GM18517 (cell line): Measurements from ENCODE around the gene GPR35.

Source experiments
- ATAC-seq: cut with Tn5 transposase; IDR thresholded peaks from one replicate; pipeline ENCODE4 v1.9.1; 2021; ENCODE audit warnings: mild to moderate bottlenecking, moderate library complexity; ENCODE audit not compliant: unreplicated experiment

Gene GPR35

DNA sequence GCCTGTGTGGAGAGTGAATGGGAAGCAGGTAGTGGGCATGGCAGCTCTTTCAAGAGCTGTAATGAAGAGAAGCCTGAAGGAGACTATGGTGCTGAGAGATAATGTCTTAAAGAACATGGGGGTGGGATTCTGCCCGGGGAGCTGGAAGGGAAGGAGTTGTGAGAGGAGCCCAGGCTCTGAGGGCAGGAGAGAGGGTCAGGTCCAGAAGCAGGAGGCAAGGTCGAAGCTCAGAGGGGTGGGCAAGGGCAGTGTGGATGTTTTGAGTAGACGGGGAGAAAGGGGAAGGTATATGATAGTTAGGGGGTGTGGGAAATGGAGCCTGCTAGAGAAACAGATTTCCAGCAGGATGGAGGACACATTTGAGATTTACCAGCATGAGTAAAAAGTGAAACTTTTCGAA, 36.6 kb upstream of the GPR35 start:
- no peak for ATAC-seq

DNA sequence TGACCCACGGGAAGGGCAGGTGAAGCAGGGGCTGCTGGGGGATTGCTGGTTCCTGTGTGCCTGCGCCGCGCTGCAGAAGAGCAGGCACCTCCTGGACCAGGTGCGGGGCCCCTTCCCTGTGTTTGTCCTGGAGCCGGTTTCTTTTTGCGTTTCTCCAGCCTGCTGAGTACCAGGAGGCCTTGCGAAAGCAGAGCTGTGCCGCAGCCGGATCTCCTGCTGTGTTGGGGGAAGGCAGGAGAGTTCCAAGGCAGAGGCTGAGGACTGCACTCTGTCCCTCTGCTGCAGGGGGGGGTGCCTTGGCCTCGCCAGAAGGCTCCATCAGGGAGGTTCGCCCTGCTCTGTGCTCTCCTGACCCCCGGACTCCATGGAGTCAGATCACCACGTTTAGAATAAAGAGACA, 35.9 kb upstream of the GPR35 start:
- ATAC-seq = no peak

DNA sequence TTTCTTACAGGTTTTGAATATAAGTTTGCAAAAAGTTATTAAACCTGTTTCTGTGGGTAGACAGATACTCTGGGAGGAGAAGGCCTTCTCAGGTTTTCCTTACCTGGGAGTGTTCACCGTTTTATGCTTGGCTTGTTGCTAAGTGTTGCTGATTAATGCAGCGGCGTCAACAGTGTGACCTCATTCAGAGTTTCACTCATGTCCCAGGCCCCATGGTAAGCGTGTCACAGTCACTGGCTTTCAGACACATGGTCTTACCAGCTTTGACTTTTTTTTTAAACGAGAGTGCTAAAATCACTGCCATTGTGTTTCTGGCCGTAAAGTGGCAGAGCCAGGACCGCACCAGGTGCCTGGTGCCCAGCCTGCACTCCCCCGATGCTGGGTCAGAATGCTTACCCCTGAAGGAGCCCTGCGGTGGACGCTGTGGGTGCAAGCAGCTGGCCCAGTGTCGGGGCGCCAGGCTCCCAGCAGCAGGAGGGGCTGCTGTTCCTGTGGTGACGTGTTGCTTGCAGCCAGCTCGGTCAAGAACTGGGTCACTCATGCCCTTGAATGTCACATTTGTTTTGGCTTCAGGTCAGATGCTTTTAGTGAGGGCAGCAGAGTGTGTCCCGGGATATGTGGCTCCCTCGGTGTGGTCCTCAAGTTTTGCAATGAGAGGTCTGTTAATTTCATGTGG, 35.3 kb upstream of the GPR35 start:
- no peak for ATAC-seq

DNA sequence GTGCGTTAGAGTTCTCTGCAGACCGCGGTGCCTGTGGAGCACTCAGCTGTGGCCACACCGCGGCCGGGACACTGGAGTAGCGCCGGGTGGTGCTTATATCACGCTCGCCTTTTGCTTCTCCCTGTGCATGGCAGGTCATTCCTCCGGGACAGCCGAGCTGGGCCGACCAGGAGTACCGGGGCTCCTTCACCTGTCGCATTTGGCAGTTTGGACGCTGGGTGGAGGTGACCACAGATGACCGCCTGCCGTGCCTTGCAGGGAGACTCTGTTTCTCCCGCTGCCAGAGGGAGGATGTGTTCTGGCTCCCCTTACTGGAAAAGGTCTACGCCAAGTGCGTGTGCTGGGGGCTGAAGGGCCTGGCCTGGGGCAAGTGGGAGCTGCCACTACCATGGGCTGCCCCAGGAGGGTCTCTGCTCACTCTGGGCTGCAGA, 34.6 kb upstream of the GPR35 start:
- ATAC-seq = no peak

DNA sequence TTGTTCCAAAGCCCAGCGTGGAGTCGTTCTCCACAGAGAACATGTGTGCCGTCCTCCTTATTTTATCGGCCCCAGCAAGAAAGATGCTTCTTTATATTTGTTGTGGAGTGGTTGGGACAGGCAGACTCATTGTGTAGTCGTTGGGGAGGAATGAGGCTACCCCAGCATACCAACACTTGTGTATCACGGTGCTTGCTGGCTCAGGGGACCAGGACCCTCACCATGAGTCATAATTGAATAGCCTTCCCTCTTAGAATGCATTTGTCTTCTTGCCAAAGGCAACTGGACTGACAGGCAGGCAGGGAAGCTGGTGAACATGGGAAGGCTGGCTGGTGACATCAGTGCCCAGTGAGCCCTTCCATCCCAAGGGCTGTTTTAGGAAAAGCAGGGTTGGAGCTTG, 34.1 kb upstream of the GPR35 start:
- ATAC-seq = no peak

DNA sequence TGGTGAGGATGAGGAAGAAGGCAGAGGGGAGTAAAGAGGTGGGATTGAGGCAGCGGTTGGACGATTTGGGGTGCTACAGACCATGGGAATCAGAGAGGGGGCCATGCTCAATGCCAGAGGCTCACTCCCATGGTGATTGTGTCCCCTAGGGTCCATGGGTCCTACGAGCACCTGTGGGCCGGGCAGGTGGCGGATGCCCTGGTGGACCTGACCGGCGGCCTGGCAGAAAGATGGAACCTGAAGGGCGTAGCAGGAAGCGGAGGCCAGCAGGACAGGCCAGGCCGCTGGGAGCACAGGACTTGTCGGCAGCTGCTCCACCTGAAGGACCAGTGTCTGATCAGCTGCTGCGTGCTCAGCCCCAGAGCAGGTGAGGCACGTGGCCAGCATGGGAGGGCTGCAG, 33.5 kb upstream of the GPR35 start:
- ATAC-seq = no peak

DNA sequence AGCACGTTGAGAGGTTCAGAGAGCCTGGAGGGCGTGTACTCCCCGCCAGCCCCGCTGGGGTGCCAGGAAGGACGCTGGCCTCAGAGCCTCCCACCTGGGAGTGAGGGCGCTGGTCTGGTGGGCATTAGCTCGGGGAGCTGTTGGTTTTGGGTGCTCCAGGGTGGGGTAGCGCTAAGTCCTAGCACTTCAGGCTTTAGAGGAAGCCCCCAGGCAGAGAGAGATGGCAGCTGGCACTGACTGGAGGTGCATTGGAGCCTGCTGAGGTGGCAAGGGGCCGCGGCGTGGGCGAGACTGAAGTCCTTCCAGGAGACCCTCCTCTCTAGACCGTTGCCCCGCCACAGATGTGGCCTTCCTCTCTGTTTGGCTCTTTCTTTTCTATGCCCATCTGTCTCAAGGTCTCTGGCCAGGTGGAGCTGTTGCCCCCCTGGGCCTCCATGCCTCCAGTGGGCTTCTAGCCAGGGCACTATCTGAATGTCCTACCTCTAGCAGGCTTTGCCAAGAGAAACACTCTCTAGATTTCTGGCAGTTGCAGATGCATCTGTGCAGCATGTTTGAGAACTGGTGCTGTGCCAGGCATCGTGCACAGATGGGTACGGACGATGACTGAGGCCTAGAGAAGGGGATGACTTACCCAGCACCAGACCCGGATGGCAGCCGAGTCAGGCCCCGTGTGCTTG, 32.1 kb upstream of the GPR35 start:
- no peak for ATAC-seq

DNA sequence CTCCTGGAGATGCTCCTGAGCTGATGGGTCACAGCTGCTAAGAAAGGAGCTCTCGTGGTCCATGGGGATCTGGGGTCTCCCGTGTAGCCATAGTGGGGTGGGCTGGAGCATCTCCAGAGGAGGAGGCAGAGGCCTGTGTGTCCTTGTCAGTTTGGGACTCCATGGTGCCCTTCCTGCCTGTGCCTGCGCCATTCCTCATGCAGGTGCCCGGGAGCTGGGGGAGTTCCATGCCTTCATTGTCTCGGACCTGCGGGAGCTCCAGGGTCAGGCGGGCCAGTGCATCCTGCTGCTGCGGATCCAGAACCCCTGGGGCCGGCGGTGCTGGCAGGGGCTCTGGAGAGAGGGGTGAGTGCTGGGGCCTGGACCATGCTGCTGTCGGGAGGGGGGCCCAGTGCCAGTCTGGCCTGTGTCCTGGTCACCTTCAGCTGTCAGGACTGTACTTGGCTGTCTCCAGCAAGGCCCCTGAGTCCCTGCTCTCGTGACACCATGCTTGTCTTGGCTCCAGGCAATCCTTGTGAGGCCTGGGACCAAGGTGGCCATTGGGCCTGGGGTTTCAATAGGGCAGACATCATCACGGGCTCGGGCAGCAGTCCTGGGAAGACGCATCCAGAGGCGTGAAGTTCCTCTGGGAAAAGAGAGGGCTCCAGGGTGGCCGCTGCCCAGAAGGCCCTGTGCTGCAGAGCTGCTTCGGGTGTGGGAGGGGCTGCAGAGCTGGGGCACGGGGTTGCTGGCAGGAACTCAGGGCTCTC, 31.4 kb upstream of the GPR35 start:
- ATAC-seq = no peak

DNA sequence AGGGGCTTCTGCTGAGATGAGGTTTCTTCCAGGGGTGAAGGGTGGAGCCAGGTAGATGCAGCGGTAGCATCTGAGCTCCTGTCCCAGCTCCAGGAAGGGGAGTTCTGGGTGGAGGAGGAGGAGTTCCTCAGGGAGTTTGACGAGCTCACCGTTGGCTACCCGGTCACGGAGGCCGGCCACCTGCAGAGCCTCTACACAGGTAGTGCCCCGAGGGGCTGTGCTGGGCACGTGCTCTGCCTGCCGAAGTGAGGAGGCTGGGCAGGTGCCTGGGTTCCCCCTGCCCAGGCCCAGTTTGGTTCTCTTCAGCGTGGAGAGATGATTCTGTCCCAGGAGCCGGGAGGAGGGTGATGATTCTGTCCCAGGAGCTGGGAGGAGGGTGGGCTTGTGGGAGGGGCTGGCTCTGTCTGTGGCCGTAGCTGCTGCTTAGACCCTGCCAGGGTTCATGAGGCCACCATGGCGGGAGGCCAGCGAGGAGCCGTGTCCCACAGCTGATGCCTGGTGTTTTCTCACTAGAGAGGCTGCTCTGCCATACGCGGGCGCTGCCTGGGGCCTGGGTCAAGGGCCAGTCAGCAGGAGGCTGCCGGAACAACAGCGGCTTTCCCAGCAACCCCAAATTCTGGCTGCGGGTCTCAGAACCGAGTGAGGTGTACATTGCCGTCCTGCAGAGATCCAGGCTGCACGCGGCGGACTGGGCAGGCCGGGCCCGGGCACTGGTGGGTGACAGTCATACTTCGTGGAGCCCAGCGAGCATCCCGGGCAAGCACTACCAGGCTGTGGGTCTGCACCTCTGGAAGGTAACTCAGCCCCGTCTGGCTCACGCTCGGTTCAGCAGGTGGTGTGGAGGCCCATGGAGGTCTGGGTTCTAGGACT, 30.5 kb upstream of the GPR35 start:
- ATAC-seq = no peak

DNA sequence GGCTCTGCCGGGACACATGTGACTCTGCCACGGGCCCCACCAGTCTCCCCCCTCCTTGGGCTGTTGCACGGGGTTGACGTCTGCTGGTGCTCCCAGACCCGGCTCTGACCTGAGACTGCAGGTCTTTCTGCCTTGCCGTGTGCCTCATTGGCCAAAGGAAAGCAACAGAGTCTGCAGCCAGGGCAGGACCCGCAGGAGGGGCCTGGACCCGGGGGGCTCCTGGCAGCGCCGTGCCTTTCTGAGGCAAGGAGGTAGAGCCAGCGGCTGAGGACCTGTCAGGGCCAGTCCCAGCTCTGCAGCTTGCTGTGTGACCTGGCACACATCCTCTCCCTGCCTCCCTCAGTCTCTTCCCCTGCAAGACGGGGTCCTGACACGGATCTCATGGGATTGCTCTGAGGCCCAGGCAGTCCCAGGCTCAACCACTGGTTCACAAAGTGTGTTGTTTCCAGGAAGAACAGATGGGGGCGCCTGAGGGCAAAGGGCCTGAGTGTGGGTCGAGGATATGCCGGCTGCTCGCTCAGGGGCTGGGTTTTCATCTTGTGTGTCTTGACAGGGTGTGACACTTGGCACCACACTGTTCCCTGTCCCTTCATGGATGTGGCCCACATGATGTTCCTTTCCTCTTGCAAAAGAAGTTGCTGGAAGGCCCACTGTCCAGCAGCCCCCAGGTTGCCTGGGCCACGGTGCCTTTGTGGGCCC, 29.8 kb upstream of the GPR35 start:
- no peak for ATAC-seq

DNA sequence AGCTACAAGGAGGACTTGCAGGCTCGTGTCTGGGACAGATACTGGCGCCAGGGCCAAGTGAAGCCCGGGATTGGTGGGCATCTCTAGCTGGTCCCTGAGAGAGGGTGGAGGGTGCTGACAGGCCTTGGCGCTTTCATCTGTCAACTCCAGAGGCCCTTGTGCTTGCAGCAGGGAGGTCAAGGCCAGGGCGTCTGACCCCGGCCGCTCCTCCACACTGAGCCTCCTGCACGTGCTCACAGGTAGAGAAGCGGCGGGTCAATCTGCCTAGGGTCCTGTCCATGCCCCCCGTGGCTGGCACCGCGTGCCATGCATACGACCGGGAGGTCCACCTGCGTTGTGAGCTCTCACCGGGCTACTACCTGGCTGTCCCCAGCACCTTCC, 29.2 kb upstream of the GPR35 start:
- ATAC-seq = no peak

DNA sequence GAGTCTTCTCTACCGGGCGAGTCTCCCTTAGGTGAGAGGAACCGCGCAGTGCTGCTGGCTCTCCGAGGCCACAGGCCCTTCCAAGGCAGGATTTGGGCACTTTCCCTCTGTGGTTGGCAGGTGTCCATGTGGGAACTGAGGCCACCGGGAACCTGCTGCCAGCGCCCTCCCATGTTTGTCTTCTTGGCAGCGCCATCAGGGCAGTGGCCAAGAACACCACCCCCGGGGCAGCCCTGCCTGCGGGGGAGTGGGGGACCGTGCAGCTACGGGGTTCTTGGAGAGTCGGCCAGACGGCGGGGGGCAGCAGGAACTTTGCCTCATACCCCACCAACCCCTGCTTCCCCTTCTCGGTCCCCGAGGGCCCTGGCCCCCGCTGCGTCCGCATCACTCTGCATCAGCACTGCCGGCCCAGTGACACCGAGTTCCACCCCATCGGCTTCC, 28.8 kb upstream of the GPR35 start:
- ATAC-seq = no peak

DNA sequence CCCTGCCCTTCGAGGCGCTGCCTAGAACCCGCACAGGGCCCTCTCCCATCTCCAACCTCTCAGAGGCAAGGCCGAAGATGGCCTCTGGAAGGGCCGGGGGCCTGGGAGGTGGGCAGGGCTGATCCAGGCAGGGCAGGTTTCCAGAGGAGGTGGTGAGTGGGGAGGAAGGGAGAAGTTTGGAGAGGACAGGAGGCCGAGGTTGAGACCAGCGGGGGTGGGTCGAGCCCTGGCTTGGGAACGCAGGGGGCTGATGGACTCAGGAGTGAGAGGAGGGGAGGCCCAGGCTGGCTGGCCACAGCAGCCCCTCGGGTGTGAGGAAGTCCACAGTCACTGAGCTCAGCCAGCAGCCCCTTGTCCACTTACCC, 28.2 kb upstream of the GPR35 start:
- ATAC-seq = no peak

DNA sequence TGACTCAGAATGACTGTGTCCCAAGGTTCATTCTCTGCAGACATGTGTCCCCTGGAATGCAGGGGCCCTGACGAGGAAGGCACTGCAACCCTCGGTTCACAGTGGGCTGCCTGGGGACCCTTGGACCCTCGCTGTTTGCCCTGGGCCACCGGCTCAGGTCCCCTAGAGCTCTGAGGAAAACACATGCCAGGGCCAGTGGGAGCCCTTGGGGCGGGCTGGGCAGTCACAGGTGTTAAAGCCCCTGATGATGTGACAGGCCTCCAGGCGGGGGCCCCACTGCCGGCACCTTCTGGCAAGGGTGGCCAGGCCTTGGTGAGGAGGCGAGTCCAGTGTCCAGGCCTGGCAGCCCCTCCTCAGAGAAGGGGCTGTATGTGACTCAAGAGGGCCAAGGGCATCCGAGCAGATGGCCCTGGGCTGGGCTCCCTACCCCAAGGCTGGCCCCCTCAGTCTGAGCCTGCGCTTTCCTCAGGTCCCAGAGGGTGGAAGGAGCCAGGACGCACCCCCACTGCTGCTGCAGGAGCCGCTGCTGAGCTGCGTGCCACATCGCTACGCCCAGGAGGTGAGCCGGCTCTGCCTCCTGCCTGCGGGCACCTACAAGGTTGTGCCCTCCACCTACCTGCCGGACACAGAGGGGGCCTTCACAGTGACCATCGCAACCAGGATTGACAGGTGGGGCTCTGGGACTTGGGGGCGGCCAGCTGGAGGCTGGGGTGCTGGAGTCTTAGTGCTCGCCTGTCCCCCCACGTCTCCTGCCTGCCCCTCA, 27.7 kb upstream of the GPR35 start:
- ATAC-seq = no peak

DNA sequence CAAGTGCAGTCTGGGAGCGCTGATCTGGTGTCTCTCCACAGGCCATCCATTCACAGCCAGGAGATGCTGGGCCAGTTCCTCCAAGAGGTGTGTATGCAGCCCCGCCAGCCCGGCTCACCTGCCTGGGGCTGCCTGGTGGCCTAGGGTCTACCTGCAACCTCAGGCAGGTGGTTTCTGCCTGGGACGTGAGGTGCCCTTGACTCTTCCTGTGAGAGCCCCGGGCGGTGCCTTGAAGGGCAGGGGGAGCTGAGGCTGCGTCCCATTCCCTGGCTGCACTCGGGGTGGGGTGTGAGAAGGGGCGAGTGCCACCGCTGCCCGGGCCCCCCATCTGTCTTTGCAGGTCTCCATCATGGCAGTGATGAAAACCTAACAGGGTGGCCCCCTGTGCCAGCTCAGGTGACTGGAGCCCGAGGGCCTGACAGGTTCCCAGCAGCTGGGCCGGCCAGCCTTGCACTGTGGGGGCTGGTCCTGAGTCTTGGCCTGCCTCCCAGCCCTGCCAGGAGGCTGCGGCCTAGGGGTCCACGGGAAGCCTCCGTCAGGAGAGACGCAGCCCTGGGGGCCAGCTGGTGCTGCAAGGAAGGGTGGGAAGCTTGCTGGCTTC, 26.9 kb upstream of the GPR35 start:
- ATAC-seq = no peak

DNA sequence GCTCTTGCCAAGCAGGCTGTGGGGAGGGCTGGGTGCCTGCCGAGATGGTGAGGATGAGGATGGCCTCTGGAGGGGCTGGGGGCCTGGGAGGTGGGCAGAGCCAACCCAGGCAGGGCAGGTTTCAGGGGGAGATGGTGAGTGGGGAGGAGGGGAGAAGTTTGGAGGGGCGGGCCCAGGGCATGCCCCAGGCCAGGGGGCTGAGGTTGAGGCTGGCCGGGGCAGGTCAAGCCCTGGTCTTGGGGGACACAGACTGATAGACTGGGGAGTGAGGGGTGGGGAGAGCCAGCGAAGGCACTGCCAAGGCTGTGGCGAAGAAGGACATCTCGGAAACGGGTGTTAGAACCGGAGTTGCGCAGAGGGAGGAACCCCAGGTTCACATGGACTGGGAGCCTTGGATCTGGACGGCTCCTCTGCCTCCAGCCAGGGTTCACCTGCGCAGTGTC, 26.1 kb upstream of the GPR35 start:
- ATAC-seq = no peak

DNA sequence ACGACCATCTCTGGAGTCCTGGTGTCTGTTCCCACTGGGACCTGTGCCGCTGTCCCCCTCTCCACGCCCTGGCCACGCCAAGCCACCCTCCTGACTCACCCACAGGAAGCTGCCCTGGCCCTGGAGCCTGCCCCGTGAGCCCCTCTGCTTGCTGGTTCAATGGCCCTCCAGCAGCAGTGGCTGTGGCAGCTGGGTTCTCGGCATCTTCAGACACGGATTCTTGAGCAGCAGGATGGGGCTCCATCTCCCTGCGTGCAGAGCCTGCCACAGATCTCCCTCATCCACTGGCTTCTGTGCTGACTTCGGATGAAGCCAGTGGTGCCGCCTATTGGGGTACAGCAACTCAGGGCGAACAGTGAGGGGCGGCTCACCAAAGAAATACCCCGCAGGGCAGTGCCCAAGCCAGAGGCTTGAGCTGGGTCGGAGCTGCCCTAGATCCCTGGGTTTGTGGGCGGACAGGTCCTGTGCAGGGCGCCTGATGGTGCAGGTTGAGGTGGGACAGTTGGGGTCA, 24.8 kb upstream of the GPR35 start:
- no peak for ATAC-seq

DNA sequence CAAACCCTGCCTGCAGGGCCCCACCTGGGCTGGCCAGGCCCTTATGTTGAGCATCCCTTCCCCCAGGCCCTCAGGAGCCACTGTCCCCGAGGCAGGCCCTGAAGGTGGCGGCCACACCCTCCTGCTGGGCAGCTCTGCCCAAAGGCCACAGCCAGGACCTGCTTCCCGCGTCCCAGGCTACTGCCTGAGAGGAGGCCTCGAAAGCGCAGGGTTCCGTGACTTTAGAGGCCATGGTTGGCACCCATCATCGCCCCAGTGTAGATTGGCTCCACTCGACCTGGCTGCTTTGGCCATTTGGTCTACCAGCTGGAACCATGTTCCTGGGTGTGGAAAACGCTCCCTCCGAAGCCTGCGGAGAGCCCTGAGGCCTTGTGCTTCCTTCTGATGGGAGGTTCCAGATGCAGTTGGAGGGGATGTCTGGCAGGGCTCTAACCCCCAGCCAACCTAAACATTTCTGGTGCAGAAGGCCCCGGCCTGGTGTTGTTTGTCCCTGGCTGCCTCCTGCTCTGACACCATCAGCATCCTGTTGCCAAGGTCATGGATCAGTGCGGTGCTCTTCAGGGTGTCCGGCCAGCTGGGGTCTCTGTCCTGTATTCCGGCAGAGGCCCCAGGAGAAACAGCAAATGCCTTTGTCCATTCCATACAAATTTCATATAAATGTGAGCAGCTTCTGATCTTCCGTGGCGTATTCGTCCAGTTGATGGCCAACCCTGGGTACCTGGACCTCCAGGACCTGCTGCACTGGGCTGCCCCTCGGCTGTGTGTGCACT, 24.0 kb upstream of the GPR35 start:
- no peak for ATAC-seq

DNA sequence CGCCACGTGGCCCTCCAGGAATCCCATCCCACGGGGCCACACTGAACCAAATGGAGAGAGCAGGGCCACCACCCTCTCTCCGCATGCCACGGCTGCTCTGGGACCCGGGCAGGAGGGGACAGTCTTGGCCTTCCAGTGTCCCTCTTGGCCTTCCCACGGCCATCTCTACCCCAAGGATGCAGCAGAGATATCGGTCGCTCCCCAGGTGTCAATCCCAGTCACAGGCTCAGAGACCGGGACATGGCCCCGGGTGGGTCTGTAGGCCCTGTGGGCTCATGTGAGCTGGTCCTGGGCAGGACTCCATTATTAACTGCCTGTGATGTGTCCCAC, 23.5 kb upstream of the GPR35 start:
- no peak for ATAC-seq
